BJ (cell line): ENCODE measurements around the gene RBMS1. TPM values are rescaled to one million over a fixed set of nuclear protein-coding genes. Genes with fewer than 3 reads are reported as not detected.

ENCODE experiments used
- CTCF ChIA-PET: fragments of 350-600 bp; formaldehyde crosslinking; extraction: SDS; loops from one replicate; lab custom pipeline; 2021; ENCODE audit warnings: antibody characterized with exemption, inconsistent platforms; lab: Yijun Ruan, JAX
- POLR2A ChIA-PET: fragments of 300-600 bp; sonication (Branson Sonifier 250); formaldehyde crosslinking; extraction: SDS; loops from one replicate; lab custom pipeline; 2021; ENCODE audit warnings: antibody characterized with exemption; lab: Charles Lee
- DNase-seq: peaks from one replicate; pipeline ENCODE4 v3.0.0-alpha.2; 2011; ENCODE audit warnings: low read depth
- H3K27me3 ChIP-seq: 2 replicates; pipeline ENCODE4 v1.6.0; 2011; ENCODE audit warnings: low read length; ENCODE audit not compliant: control insufficient read depth, insufficient read depth
- H3K36me3 ChIP-seq: 2 replicates; pipeline ENCODE4 v1.5.1; 2011; ENCODE audit warnings: low read length; ENCODE audit not compliant: control insufficient read depth, insufficient read depth
- H3K4me3 ChIP-seq: 2 replicates; pipeline ENCODE4 v1.5.1; 2011; ENCODE audit warnings: low read depth, mild to moderate bottlenecking, control low read depth, low read length
- polyA plus RNA-seq: library from polyadenylated mRNA; depleted of rRNA; stranded (reverse); fragments of >200 nt; gene quantifications from 2 replicates; pipeline ENCODE4 v1.2.3, GENCODE V29; 2011
- TF ChIP-seq, protein P1 (sequence below): IDR thresholded peaks from 2 replicates; pipeline ENCODE4 v1.5.1; 2011; ENCODE audit warnings: low read depth, mild to moderate bottlenecking, control low read depth, inconsistent platforms, low read length, moderate library complexity; ENCODE audit not compliant: insufficient read depth

The RBMS1 gene
- polyA plus RNA-seq, 1 experiment: 80.1 TPM

DNA sequence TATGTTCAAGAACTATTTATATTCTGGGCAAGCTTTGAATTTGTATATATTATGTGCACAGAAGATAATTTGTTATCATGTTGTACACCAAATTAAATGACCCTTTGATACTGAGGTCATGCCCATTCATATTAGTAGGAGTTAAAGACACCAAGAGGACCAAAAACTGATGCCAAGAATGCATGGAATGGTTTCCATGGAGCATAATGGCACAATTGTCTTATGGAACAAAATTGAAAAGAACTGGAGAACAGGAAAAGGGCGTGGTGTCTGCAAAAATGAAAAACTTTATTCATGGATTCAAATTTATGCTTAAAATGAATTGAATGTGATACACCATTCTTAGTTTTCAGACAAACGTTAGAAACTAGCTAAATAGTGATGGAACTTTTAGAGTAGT, 24.1 kb upstream of the RBMS1 start:
- TF ChIP-seq, protein P1, sequence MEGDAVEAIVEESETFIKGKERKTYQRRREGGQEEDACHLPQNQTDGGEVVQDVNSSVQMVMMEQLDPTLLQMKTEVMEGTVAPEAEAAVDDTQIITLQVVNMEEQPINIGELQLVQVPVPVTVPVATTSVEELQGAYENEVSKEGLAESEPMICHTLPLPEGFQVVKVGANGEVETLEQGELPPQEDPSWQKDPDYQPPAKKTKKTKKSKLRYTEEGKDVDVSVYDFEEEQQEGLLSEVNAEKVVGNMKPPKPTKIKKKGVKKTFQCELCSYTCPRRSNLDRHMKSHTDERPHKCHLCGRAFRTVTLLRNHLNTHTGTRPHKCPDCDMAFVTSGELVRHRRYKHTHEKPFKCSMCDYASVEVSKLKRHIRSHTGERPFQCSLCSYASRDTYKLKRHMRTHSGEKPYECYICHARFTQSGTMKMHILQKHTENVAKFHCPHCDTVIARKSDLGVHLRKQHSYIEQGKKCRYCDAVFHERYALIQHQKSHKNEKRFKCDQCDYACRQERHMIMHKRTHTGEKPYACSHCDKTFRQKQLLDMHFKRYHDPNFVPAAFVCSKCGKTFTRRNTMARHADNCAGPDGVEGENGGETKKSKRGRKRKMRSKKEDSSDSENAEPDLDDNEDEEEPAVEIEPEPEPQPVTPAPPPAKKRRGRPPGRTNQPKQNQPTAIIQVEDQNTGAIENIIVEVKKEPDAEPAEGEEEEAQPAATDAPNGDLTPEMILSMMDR: no peak
- no peak for DNase-seq
- POLR2A ChIA-PET: no interaction called here
- CTCF ChIA-PET: no interaction called here
- H3K4me3 ChIP-seq: no peak overlapping the region
- H3K27me3 ChIP-seq: no peaks in the 10 kb centered on the region
- H3K36me3 ChIP-seq: no peaks in the 10 kb centered on the region

DNA sequence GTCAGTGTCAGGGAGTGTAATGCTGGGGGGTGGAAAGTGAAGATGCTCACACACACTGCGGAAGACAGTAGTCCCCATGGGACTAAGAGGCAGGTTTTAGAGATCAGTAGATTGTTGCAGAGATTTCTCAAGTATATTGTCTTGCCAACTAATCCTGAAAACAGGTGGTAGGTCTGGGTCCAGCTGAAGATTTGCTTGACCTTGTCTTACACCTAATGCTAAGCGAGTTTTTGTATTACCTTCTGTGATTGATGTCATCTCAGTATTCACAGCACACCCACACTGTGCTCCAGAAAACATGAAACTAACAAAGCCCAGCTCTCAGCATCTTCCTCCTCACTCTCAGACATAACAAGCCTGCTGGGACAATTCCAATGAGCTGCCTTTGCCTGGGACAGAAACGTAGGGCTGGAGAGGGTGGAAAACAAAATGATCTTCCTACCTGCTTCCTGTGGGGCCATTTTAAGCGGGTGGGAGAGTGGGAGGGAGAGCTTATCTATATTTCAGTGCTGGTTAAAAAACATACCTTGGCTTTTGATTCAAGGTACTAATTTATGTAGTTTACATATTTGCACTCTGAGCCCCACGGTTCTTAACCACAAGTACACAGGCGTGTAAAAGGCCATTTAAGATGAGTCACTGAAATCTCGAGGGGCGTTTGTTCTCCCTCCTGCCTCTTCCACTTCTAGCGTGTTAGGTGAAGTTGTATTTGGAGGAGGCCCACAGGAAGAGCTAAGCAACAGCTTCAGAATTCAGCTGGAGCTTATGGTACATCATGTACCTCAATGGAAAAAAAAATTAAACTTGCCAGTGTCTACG, 23.1 kb upstream of the RBMS1 start:
- POLR2A ChIA-PET: no interaction called here

DNA sequence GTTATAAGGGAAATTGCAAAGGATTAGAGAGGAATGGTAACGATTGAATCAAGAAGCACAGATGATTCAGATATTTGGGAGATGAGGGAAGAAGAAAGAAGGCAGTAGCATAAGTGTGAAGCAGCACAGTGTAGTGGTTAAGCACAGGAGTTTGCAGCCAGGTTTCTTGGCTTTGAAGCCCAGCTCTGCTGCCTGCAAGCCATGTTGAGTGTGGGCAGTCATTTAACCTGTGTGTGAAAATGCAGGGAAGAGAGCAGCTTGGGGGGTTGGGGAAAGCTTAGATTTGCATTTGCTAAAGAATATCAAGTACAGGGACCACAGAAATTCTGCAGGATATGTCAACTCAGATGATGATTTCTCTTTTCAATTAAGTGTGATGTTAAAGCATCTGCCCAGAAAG, 21.5 kb upstream of the RBMS1 start:
- Histone ChIP-seq H3K27me3 (no peaks in the 10 kb centered on the region), H3K4me3 (no peak overlapping the region), H3K36me3 (no peaks in the 10 kb centered on the region)
- no peak for DNase-seq
- TF ChIP-seq, protein P1: no peak
- CTCF ChIA-PET: no interaction called here
- POLR2A ChIA-PET: no interaction called here

More for the DNA sequence above, 23.1 kb upstream of the RBMS1 start:
- no peak overlapping the region for H3K4me3 ChIP-seq
- DNase-seq: no peak
- H3K36me3 ChIP-seq: no peaks in the 10 kb centered on the region
- CTCF ChIA-PET: no interaction called here
- TF ChIP-seq, protein P1: no peak
- H3K27me3 ChIP-seq: no peaks in the 10 kb centered on the region

DNA sequence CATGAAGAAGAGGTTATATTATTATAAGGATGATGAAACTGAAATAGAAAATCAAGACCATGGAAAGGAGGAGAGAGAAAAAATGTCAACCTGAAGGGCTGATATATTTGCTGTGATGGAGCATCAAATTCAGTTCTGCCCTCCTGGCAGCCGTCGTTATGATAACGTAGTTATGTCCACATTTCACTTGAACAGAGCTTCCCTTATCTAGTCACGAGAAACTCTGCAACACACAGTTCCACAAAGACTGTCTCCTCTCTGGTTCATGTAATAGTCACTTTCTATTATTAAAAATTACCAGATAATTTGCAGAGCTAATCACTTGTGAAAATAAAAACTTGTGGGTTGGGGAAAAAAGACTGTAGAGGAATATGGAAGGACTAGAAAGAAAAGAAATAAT, 19.5 kb upstream of the RBMS1 start:
- DNase-seq: no peak
- TF ChIP-seq, protein P1: no peak
- ChIA-PET CTCF (interaction anchor here (1.0 kb wide), 1 partner anchor 21 kb away, joined by 4 read pairs; no protein-coding TSS in a partner anchor), POLR2A (no interaction called here)
- no peak overlapping the region for H3K4me3 ChIP-seq
- H3K36me3 ChIP-seq: no peaks in the 10 kb centered on the region
- H3K27me3 ChIP-seq: no peaks in the 10 kb centered on the region

DNA sequence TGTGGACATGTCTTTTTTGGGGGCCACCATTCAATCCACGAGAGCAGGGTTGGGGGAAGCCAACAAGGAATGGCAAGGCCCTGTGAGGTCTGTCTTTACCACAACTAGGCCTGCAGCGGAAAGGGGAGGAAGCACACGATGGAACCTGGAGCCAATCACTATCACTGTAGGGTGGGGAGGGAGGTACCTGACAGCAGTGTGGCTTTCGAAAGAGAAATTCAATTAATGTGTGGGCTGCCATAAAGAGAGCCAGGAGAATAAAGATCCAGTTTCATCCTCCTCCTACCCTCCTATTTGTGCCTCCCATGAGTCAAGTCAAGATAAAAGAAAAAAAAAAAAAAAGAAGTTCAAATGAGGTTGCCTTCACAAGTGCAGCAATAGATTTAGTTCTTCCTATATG, 18.9 kb upstream of the RBMS1 start:
- Histone ChIP-seq H3K4me3 (no peak overlapping the region), H3K27me3 (no peaks in the 10 kb centered on the region), H3K36me3 (no peaks in the 10 kb centered on the region)
- DNase-seq: no peak
- TF ChIP-seq, protein P1: no peak
- ChIA-PET POLR2A (no interaction called here), CTCF (no interaction called here)
